HG02610 (cell line): ENCODE measurements around the gene OSBPL10.

Experiments
- ATAC-seq: cut with Tn5 transposase; IDR thresholded peaks from one replicate; pipeline ENCODE4 v1.9.1; 2021; ENCODE audit warnings: mild to moderate bottlenecking, moderate library complexity; ENCODE audit not compliant: unreplicated experiment

OSBPL10 gene

DNA sequence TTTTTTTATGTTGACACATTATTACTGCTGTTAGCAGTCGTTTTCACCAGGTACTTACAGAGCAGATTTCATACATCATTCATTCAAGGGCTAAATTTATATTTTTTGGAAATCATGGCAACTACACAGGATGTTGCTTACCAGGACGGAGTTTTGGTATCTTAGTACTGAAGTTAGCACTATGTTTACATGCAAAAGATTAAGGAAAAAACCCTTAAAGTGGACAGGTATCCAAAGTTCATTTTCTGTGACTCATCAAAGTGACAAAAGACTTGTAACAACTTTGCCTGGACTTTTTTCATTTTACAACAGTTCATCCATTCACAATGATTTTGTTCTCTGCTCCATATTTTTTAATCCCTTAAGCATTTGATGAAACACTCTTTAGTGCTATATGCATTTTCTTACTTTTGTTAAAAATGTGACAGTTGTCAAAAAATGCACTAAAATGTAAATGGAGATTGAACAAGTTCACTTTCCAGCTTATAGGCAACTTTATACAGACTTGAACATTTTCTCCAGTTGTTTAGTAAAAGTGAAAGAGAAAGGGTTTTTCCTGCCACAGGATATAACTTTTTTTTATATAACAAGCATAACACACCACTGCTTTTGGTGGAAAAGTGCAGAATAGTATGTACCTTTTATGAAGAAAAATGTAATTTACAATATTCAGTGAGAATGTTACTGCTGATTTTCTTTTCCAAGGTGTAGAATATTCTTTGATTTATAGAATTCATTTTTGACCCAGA is 344.2 kb downstream of the OSBPL10 start:
- no peak for ATAC-seq

DNA sequence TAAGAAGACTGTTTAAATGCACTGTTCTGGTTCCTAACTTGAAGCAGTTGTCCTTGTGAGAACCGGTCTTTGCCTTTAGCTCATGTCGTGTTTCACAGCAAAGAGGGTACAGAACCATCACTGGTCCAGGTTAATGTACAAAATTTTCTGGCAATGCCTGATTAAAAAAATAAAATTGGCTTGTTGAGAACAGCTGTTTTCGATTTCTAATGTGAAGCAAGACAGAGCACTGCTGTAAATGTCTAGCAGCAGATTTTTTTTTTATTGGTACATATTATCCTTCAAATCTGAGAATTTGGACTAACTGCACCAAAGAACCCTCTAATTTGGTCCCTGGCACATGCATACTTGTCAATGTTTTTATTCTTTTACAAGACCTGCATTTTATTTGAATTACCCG is 345.0 kb downstream of the OSBPL10 start:
- no peak for ATAC-seq

DNA sequence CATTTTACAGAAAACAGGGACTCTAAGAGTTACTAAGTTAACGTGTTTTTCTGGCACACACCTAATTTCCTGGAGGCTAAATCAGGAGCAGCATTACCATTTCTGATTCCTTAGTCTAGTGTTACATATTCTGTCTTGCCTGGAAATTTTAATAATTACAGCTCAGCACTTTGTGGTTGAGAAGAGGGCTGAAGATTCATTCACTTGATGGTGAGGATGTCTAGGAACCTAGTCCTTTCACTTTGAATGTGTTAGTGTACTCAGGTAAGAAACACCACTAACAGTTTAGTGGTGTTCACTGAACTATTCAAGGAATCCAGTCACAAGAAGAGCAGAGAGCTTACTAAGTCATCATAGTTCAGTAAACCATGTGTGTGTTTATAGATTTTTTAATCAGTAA is 345.5 kb downstream of the OSBPL10 start:
- ATAC-seq: peak; percentile 70

DNA sequence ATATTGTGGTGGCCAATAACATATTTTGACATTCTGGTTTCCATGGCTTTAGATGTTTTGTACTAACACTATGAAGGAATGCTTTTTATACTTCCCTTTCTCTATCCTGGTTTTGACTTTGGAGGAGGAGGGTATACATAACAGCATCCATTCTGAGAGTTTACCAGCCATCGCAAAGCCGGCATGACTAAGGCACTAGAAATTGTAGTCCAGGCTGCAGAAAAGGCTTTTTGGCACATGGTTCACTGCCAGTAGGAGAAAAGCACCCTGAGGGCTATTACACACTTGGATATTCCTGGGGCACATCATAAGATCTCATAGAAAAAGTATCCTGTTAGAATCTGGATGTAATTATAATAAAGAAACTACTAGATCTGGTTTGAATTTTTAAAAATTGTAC is 346.6 kb downstream of the OSBPL10 start:
- no peak for ATAC-seq

- ATAC-seq: no peak
Observed at GRCh38 chr3:31629054-31629453, 352.0 kb downstream of the OSBPL10 start.

GRCh38 chr3:31625358-31625757 is 355.7 kb downstream of the OSBPL10 start:
- no peak for ATAC-seq

DNA sequence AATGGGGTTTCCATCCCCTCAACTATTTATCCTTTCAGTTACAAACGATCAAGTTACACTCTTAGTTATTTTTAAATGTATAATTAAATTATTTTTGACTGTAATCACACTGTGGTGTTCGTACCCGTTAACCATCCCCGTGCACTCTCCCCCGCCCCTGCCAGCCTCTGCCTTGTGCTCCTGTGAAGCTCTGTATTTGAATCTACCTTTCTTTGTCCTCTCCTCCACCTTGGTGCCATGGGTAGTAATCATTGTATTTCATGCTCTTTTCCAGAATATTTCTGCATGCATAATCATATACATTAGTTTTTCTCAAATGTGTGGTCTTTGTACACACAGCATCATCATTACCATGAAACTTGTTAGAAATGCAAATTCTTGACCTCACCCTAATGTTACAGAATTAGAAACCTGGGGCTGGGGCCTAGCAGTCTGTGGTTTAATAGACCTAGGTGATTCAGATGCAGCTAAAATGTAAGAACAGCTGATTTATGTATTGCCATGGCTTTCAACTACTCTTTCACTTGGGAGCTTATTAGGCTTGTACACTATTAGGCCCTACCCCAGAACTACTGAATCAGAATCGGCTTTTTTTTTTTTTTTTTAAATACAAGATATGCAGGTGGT is 356.9 kb downstream of the OSBPL10 start:
- no peak for ATAC-seq

DNA sequence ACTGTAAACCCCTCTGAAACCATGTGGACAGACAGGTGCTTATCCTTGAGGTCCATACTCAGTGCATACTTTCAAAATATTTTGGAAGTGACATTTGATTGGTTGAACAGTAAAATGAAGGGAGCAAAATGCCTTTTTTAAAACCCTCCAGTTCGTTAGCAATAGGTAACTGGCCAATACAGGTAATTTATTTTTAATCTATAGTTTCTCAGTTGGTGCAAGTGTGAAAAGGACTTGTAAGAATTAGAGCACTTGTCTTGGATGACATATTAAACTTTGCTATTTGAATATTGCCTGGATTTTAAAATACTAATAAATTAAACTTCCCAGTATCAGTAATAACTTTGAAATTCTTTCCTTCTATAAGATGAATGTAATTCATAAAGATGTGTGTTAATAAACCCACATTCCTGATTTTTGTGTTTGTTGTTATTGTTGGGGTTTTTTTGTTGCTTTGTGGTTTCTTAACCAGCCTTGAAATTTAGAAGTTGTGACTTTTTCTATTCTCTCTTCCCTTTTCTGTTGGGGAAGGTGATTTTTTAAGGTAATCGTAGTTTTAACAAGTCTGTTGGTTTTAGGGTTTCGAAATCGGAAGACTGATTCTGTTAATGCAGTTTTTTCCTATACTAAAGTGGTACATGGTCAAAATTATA is 358.3 kb downstream of the OSBPL10 start:
- no peak for ATAC-seq

DNA sequence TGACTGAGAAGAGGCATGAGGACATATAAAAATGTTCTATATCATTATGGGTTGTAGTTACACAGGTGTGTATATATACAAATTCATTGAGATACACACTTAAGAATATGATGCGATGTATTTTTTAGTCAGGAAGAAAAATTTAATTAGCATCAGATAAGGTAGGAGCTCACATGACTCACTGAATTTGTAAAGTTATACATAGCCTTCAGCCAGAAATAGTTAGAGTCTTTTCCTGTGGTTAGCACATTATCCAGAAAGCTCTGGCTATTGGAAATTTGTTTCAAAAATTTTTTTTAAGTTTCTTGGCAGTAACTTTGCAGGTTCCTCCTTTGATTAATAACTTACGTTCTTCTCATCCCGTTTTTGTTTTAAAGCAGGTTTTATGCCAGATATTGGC is 359.7 kb downstream of the OSBPL10 start:
- no peak for ATAC-seq

- ATAC-seq: no peak
Observed at GRCh38 chr3:31620656-31621055, 360.4 kb downstream of the OSBPL10 start.

DNA sequence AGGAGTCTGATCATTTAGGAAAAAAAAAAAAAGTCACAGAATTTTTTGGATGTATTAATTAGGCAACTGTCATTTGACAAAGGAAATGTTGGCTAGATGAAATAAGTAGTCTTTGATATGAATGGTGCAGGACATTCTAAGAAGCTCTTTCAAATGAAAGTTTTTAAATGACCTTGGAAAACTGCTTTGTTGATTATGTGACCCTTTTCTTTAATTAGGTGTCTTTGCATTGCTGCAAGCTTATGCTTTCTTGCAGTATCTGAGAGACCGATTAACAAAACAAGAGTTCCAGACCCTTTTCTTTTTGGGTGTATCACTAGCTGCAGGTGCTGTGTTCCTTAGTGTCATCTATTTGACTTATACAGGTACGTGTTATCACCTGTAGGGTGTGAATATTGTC is 364.4 kb downstream of the OSBPL10 start:
- no peak for ATAC-seq

- ATAC-seq: no peak
Observed at GRCh38 chr3:31615071-31615875, 365.8 kb downstream of the OSBPL10 start.

DNA sequence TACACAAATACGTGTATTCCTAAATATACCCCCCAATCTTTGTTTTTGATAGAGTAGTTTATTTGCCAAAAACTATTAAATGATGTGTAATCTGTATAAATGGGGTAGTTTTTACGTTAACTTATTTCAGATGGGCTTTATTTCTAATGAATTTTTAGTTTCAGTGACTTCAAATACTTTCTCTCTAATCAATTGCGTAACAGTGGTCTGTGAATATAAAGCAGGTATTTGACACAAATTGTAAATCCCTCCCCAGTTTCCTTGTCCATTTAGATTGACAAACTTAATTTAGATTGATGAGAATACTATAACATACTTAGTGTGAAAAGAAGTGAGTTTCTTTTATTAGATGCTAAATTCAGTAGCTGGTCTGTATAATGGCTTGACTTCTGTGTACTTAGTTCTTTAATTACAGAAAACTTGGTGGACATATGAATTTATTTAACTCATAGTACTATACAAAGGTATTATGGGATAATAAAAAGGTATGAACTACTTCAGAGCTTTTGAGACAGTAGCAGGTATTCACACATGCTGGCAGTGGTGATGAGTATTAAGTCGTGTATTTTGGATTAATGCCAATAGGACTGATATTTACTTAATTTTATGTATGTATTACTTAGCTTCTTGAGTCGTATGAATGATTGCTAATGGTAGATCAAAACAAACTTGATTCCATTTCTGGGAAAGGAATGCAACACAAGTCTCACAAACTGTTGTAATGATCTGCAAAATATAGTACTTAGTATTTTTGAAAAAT is 366.7 kb downstream of the OSBPL10 start:
- ATAC-seq: no peak

DNA sequence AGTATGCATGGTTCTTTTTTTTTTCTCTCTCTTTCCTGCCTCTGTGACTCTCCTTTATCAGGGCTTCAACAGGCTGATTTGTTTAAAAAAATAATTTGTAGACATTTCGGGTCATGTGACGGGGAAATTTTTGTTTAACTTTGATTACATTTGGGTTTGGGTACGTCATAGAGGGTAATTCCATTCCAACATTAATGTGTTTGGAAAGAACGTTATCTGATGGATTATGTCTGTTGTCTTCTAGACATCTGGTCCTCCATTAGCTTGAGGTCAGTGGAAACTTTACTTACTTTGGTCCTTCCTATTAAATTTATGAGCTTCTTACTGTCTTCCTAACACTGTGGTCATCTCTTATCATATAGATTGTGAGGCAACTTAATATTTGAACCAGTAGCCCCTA is 367.4 kb downstream of the OSBPL10 start:
- no peak for ATAC-seq

GRCh38 chr3:31613177-31613576 is 367.9 kb downstream of the OSBPL10 start:
- no peak for ATAC-seq
